HG02884 (cell line): ENCODE data around the gene AZGP1.
A peak's percentile ranks its signal among the peaks of the same experiment; 100 is the strongest.
"Not testable (repeated sequence)": the region's sequence is repeated elsewhere in the genome, so short reads cannot be mapped to it uniquely, and the experiment has no call there.

Experiments used
- ATAC-seq: cut with Tn5 transposase; IDR thresholded peaks from one replicate; pipeline ENCODE4 v1.9.1; 2021; ENCODE audit warnings: mild to moderate bottlenecking, moderate library complexity; ENCODE audit not compliant: unreplicated experiment

Gene AZGP1

DNA sequence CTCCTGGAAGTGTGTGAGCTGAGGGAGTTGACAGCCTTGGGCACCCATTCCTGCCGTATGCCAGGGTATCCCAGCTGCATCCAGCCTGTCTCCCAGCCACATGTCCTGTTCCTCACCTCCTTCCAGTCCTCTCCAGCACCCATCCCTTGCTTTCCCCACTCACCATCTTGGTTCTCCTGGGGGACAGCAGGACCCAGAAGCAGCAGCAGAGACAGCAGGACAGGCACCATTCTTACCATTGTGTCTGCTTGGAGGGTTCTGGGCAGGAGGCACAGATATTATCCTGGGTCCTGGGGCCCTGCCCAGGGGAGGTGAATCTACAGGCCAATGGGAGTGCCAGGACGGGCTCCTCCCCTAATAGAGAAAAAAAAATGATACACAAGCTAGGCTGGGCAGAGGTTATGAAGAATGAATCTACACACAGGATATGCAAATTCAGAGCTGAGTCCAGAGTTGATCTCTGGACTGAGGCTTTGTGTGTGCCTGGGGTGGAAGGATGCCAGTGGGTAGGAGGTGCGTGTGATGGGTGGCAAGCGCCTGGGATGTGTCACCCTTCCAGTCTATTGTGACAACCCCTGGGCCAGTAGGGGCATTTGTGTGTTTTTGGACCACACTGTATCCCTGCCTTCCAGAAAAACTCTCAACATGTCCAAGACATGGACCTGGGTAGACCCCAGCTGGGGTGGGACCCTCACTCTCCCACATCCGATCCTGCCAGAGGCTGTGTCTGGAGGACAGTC, at the start of gene AZGP1:
TSS of gene AZGP1 (minus strand) at position 250 of the 740 bp plus-strand sequence. CDS start at position 239, 11 bp downstream.
- no peak for ATAC-seq

DNA sequence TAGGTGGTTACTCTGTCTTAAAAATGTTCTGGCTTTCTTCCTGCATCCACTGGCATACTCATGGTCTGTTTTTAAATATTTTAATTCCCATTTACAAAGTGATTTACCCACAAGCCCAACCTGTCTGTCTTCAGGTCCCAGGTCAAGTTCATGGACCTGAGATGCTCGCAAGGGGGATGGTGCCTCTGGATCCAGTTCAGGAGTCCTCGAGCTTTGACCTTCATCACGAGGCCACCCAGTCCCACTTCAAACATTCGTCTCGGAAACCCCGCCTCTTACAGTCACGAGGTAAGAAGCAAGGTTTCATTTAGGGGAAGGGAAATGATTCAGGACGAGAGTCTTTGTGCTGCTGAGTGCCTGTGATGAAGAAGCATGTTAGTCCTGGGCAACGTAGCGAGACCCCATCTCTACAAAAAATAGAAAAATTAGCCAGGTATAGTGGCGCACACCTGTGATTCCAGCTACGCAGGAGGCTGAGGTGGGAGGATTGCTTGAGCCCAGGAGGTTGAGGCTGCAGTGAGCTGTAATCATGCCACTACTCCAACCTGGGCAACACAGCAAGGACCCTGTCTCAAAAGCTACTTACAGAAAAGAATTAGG, 48.3 kb upstream of the AZGP1 start:
- ATAC-seq, result no peak

DNA sequence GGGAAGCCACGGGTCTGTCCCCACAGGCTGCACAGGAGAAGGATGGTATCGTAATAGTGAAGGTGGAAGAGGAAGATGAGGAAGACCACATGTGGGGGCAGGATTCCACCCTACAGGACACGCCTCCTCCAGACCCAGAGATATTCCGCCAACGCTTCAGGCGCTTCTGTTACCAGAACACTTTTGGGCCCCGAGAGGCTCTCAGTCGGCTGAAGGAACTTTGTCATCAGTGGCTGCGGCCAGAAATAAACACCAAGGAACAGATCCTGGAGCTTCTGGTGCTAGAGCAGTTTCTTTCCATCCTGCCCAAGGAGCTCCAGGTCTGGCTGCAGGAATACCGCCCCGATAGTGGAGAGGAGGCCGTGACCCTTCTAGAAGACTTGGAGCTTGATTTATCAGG, 47.7 kb upstream of the AZGP1 start:
- ATAC-seq, result no peak

DNA sequence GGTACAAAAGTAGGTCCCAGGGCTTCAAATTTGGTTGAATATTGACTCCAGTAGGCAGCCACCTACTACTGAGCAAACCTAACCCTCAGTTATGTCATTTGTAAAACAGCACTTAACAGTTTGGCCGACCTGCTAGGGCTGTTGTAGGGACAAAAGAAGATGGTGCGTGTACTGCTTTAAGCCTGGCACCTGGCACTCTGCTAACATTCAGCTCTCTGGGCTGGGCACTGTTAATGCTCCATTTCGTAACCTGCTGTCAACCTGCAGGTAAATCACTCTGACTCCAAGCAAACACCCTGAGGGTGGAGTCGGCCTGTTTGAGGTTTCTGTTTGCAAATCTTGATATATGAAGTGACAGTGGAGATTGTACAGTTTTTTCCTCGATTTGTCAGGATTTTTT, 46.8 kb upstream of the AZGP1 start:
- no peak for ATAC-seq

DNA sequence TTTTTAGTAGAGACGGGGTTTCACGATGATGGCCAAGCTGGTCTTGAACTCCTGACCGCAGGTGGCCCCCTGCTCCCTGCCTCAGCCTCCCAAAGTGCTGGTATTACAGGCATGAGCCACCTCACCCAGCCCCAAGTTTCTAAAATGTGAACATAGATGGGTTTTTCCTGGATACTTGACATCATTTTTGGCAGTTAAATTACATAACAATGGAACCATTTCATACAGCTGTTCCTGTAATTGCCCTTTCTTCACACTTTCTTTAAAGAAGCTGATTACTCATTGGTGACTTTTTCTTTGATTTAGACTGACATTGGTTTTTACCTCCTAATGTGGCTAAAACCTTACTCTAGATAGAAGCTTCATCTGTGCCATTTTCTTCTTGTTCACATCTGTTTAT, 45.5 kb upstream of the AZGP1 start:
- ATAC-seq, result no peak

DNA sequence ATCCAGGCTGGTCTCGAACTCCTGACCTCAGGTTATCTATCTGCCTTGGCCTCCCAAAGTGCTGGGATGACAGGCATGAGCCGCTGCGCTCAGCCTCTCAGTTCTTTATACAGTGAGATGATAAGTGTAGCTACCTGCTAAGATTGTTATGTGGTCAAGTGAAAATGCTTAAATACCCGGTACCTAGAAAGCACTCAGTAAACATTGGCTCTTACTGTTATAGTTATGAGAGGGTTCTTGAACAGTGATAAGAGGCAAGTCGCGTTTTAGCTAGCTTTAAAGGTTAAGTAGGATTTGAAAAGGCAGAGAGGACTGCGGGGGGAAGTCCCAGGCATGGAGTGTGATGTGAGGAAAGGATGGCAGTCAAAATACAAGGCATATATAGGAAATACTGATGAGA, 44.1 kb upstream of the AZGP1 start:
- ATAC-seq, result no peak

DNA sequence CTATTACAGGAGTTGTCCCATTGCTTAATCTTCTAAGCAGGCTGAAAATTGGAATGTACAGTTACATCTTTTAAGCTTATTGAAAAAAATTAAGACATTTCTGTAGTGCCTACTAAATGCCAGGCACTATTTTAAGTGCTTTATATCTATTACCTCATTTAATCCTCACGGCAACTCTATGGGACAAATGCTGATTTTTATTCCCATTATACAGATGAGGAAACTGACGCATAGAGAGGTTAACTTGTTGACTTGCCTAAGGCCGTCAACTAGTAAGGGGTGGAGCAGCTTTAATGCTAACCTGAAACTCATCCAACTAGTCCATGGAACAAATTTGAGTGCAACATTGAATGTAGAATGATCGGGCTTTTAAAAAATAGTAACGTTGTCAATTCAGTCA, 42.0 kb upstream of the AZGP1 start:
- no peak for ATAC-seq

DNA sequence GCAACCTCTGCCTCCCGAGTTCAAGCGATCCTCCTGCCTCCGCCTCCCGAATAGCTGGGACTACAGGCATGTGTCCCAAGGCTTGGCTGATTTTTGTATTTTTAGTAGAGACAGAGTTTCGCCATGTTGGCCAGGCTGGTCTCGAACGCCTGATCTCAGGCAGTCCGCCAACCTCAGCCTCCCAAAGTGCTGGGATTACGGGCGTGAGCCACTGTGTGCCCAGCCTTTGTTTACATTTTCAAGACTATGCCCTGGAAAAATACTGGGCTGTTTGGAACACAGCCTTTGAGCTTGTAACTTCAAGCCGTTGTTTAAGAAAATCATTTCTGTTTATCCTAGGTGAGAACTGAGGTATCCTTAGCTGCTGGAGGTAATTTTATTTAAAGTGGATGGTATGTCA, 41.5 kb upstream of the AZGP1 start:
- ATAC-seq, result no peak

DNA sequence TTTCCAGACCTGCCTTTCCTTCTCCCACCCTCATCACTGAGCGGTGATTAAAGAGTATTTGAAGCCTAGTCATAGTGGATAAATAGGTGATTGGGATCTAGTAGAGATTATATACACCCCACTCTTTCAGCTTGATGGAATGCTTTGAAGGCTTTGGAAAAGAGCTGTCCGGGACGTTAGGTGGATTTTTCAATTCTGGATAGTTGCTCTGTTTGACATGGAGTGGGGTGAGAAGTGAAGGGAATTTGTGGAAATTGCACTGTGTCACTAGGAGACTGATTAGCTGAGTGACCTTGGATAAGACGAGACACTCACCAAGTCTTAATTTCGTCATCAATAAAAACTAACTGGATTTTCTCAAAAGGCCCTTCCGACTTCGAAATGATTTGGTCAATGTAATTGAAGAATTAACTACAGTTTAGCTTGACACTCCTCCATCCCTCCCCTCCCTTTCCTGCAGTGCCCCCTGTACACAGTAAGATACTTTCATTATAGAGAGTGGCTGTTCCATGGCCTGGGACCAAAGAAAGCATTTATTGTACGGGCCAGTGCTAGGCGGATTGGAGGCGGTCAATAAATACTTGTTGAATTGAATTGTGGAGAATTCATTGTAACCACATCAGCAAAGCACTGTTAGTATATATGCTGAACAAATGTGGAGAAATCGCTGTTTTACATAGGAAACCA, 40.5 kb upstream of the AZGP1 start:
- no peak for ATAC-seq

DNA sequence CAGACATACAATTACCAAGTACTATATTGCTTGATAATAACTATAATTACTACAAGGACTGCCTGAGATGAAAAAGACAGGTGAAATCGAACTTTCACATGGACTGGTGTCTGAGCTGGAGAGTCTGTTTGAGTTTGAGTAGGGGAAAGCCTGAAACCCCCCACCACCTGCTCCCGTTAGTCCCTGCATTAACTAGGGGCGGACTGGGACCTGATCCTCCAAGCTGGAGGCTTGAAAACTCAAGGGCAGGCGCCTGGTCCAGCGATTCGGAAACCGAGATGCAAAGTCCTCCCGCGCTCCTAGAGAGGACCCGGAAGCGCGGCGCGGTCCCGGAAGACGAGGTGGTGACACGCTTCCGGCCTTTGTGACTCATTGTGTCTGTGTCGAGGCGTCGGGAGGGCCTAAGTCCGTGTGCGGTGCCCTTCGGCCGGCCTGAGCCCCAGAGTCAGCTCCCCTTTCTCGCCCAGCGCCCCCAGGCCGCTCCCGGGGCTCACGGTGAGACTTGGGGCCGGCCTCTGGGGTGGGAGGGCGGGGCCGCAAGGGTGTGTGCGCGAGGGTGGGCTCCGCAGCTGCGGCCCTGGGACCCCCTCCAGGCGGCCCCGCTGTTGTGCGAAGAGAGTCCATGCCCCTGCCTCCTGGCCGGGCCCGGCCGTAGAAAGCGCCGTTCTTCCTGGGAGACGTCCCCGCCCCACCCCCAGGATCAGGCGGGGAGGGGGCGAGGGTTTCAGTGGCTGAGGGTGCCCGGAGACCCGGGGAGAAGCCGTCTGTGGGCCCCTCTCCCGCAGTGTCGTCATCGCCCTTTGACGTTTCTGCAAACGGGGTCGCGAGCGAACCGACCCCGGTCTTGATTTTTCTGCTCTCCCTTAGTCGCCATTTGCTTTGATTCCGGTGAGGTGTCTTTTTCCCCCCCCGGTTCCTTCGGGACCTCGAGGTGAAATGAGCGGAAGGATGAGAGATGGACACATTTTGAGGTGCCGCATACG, 39.7 kb upstream of the AZGP1 start, which contains the start of gene ZKSCAN1:
TSS of gene ZKSCAN1 (plus strand) at position 365 of the 983 bp plus-strand sequence. CDS start 7,911 bp downstream, outside the sequence.
- peak; percentile 94 for ATAC-seq

DNA sequence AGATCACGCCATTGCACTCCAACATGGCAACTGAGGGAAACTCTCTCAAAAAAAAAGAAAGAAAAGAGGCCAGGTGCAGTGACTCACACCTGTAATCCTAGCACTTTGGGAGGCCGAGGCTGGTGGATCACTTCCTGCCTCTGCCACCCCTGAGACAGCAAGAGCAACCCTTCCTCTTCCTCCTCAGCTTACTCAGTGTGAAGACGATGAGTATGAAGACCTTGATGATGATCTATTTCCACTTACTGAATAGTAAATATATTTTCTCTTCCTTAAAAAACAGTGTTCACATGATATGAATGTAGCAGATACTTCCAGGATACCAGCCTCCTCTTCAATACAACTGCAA, 37.5 kb upstream of the AZGP1 start:
- ATAC-seq, result no peak

DNA sequence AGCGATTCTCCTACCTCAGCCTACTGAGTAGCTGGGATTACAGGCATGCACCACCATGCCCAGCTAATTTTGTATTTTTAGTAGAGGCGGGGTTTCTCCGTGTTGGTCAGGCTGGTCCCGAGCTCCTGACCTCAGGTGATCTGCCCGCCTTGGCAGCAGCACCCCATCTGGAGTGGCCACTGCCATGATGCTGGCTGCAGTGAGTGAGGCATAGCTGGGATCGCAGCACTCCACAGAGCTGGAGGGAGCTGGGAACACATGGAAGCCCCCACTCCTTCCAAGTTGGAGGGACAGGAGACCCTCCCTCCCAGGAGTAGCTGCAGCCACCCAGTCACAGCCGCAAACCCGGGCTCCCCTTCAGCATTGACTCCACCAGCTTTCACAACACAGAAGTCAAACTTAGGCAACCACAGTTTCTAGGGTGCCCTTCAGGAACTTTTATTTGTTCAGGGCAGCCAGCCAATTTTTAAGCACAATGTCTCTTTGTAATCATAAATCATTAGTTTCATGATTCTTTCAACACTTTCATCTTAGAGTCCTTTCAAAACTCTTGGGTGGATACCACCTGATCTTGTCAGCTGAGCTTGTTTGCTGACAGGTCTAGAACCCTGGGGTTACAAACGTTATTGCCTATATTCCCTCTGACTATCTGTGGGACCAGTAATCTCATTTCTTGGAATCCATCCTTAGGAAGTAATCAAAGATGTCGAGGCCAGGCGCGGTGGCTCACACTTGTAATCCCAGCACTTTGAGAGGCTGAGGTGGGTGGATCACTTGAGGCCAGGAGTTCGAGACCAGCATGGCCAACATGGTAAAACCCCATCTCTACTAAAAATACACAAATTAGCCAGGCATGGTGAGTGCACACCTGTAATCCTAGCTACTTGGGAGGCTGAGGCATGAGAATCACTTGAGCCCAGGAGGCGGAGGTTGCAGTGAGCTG, 36.8 kb upstream of the AZGP1 start:
- not testable (repeated sequence) for ATAC-seq

DNA sequence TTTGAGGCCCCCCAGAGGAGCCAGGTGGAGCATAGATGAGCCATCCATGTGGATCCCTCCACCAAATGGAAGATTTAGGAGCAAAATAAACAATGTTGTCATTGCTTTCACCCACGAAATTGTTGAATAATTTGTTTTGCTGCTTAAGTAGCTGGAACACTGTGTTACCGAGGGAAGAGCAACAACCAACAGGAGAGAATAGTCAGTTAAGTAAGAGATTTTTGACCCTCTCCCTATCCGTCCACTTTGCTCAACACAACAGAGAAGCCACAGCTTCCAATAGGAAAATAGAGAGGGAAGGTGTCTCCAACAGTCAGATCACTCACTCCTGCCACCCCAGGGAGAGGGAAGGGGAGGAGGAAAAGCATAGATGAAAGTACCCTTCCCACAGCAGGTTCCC, 35.7 kb upstream of the AZGP1 start:
- ATAC-seq, result no peak

DNA sequence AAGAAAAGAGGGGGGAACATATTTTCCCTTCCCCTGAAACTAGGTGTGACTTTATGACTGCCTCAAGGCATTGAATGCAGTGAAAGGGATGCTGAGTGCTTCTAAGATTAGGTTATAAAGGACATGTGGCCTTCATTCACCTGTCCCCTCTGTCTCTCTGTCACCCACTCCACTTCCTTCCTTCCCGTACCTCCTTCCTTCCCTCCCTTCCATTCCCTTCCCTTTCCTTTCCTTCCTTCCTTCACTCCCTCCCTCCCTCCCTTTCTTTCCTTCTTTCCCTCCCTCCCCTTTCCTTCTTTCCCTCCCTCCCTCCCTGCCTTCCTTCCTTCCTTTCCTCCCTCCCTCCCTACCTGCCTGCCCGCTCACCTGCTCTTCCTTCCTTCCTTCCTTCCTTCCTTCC, 35.1 kb upstream of the AZGP1 start:
- no peak for ATAC-seq

DNA sequence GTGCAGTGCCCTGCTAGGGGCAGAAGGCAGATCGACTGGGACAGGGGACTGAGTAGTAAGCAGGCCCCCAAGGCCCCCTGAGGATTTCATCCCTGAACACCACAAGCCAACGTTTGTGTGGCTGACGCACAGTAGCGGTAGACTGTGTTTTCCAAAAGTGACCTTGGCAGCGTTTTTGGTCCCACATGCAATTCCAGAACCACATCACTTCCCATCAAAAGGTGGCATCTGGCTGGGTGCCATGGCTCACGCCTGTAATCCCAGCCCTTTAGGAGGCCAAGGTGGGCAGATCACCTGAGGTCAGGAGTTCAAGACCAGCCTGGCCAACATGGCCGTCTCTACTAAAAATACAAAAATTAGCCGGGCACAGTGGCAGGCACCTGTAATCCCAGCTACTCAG, 34.1 kb upstream of the AZGP1 start:
- ATAC-seq, result not testable (repeated sequence)

DNA sequence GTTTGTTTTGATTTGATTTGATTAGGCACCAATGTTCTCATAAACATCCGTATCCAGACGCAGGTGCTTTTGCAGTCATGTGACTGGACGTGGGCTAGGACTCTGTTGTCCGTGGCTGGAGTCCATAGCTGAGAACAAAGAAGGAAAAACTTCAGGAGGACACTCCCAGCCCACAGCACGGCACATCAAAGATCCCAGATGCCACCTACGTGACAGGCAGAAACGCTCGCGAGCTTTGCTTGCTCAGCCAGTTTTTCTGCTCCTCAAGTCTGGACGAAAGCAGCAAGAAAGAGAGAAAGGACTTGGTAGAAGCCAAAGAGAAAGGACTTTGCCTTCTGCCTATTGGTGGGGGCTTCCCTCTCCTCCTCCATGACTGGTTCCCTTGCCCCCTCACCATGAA, 32.7 kb upstream of the AZGP1 start:
- ATAC-seq, result no peak

DNA sequence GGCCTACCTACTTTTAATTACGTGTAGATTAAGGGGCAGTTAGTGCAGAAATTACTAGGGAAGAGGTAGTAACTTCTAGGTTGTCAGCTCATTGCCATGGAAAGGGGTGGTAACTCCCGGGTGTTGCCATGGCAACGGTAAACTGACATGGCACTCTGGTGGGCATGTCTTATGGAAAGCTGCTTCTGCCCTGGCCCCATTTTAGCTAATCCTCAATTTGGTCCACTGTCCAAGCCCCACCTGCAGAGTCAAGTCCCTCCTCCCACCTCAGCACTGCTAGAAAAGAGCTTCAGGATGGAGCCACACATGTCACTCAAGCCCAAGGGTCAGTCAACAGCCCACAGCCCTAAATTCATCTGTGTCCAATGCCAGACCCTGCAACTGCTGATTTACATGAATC, 32.1 kb upstream of the AZGP1 start:
- no peak for ATAC-seq

DNA sequence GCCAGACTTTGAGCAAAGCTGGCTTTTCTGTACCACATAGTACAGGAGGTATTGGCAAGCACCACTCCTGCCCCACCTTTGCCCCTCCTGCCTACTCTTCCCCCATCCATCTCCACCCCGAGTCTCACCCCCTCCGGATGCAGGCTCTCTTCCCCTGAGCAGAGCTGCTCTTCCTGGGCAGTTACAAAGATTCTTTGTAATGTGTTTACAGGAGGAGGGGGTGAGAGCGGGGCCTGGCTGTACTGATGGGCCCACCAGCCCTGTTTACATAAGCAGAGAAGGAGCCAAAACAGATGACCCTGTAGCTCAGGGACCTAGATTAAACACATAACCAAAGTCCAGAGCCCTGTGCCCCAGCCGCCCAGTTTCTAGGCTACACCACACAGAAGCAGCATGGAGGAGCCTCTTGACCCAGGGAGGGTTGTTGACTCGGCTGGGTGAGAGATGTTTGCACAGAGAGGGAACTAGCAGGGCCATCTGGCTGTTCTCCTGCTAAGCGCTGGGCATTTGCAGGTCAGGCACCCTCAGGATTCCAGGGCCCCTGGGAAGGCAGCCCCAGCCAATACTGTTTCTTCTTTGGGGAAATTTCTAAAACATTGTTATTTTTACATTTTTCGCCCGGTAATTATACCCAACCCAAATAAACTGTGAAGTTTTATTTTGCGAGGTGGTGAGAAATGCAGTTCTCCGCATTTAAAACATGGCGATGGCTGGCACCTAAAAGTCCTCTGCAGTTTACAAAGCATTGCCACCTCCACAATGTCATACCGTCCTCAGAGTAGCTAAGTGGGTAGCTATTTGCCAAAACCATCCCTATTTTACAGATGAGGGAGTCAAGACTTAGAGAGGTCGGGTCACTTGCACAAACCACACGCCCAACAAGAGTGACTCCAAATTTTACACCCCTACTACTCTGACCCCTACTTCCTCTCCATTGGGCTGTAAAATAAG, 28.2 kb upstream of the AZGP1 start:
- ATAC-seq, result no peak

DNA sequence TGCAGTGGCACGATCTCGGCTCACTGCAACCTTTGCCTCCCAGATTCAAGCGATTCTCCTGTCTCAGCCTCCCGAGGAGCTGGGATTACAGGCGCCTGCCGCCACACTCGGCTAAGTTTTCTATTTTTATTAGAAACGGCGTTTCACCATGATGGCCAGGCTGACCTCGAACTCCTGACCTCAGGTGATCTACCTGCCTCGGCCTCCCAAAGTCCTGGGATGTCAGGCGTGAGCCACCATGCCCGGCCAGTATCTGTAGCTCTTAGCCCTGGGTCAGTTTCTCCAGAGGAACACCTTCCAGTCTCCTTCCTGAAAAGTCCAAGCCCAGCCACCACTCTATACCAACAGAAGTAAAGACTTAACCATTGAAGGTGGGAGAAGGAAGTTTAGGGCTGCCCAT, 24.4 kb upstream of the AZGP1 start:
- no peak for ATAC-seq
